Adipocyte (in vitro differentiated cells): ENCODE data around the gene ANKUB1.

Source experiments
- DNase-seq: peaks from one replicate; pipeline ENCODE4 v3.0.0-alpha.2; 2015; ENCODE audit warnings: low read depth
- H3K27me3 ChIP-seq: replicated peaks from 2 replicates; pipeline ENCODE4 v1.7.0; 2013; ENCODE audit warnings: mild to moderate bottlenecking, low read length, moderate library complexity; ENCODE audit not compliant: control insufficient read depth, insufficient read depth
- H3K36me3 ChIP-seq: 2 replicates; pipeline ENCODE4 v1.7.0; 2013; ENCODE audit warnings: low read length, mild to moderate bottlenecking, moderate library complexity; ENCODE audit not compliant: control insufficient read depth, insufficient read depth, severe bottlenecking
- H3K4me1 ChIP-seq: 2 replicates; pipeline ENCODE4 v1.7.0; 2013; ENCODE audit warnings: mild to moderate bottlenecking, low read length, moderate library complexity; ENCODE audit not compliant: control insufficient read depth, insufficient read depth
- H3K4me3 ChIP-seq: 2 replicates; pipeline ENCODE4 v1.7.0; 2013; ENCODE audit warnings: mild to moderate bottlenecking, low read length, moderate library complexity
- H3K9ac ChIP-seq: 2 replicates; pipeline ENCODE4 v1.7.0; 2013; ENCODE audit warnings: mild to moderate bottlenecking, low read length, moderate library complexity
- H3K9me3 ChIP-seq: 2 replicates; pipeline ENCODE4 v1.7.0; 2013; ENCODE audit warnings: mild to moderate bottlenecking, low read length, moderate library complexity; ENCODE audit not compliant: control insufficient read depth

ANKUB1 gene

DNA sequence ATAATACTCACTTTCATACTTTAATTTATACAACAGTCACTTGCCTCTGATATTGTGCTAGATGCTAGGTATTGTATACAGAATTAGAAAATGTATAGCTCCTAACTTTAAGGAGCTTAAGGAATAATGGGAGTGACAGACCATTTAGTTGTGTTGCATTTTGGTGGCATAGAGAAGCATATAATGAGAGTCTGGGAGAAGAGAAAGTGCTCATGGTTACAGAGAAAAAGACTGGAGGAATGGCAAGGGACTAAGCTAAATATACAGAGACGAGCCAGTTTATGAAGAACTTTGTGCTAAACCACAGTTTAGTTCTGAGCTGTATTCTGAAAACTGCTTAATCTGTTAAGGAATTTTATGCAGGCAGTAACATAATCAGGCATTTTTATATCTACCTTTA is 27.1 kb upstream of the ANKUB1 start:
- no peak for DNase-seq
- H3K4me3 ChIP-seq, result no peak overlapping the region
- no peaks in the 10 kb centered on the region for H3K27me3 ChIP-seq
- H3K36me3 ChIP-seq, result no peaks in the 10 kb centered on the region
- H3K4me1 ChIP-seq, result peaks cover 43% of the 10 kb centered on the region
- no peak overlapping the region for H3K9ac ChIP-seq
- no peaks in the 10 kb centered on the region for H3K9me3 ChIP-seq

DNA sequence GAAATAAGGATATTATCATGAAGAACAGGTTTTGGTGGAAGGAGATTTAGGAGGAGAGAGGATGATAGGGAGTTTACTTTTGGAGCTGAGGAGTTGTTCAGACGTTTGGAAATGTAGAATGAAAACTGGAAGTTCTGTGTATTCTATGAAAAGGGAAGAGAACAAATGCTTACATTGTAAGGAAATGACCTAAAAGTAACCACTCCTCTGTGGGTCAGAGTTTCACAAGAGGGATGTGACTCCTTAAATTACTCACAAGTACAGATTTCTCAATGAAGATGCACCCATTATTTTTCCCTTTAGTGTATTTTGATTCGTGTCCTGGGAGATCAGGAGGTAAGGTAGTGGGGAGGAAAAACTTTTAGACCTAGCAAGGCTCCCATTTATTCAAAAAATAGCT is 24.6 kb upstream of the ANKUB1 start:
- H3K36me3 ChIP-seq, result no peaks in the 10 kb centered on the region
- peaks cover 46% of the 10 kb centered on the region for H3K4me1 ChIP-seq
- no peak overlapping the region for H3K9ac ChIP-seq
- H3K4me3 ChIP-seq, result peak overlapping the region; percentile 35
- no peaks in the 10 kb centered on the region for H3K27me3 ChIP-seq
- no peaks in the 10 kb centered on the region for H3K9me3 ChIP-seq
- peak; percentile 54 for DNase-seq

DNA sequence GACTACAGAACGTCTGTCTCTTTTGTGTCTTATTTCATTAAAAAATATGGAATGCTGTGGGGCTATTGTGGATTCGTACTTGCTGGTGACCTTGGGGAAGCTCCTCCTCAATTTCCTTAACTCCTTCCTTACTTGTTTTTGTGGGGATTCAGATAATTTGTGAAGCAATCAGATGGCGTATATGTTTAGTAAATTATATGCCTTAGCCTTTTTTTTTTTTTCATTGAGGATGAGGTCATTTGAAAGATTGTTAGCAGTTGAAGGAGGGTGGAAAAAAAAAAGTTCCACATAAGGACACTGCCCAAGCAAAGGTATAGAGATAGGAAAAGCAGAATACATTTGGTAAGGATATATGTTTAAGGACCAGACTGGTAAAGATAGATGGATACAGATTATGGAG is 24.0 kb upstream of the ANKUB1 start:
- Histone ChIP-seq H3K4me1 (peaks cover 50% of the 10 kb centered on the region), H3K9me3 (no peaks in the 10 kb centered on the region), H3K9ac (no peak overlapping the region), H3K4me3 (peak overlapping the region; percentile 50), H3K36me3 (no peaks in the 10 kb centered on the region), H3K27me3 (no peaks in the 10 kb centered on the region)
- DNase-seq, result no peak

DNA sequence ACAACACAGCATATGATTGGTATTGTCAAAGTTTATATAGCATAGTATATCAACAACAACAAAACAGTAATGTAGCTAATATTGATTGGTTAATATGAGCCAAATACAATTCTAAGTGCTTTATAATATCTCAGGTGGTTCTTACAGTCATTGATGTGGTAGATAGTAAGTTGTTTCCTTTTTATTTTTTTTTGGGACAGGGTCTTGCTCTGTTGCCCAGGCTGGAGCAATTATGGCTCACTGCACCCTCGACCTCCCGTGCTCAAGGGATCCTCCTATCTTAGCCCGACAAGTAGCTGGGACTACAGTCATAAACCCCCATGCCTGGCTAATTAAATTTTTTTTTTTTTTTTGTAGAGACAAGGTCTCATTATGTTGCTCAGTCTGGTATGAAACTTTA is 23.4 kb upstream of the ANKUB1 start:
- no peak overlapping the region for H3K9ac ChIP-seq
- no peaks in the 10 kb centered on the region for H3K27me3 ChIP-seq
- H3K4me1 ChIP-seq, result peaks cover 47% of the 10 kb centered on the region
- H3K4me3 ChIP-seq, result peak overlapping the region; percentile 50
- no peak for DNase-seq
- H3K36me3 ChIP-seq, result no peaks in the 10 kb centered on the region
- no peaks in the 10 kb centered on the region for H3K9me3 ChIP-seq

DNA sequence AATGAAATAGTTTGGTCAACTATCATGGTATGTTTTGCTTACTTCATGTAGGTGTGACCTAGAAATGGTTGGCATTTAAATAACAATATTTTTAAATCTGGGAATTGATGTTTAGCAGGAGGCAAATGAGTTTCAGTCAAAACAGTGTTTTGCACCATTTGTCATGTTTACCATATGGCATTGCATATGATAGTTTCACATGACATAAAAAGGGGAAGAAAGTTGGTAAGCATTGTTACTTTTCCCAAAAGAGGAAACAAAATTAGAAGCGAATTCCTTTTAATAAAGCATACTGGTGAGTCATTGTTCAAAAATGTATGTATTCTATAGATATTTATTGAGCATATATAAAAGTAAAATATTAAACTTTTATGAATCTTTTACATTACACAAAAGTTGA is 23.0 kb upstream of the ANKUB1 start:
- DNase-seq, result no peak
- H3K27me3 ChIP-seq, result no peaks in the 10 kb centered on the region
- H3K9me3 ChIP-seq, result no peaks in the 10 kb centered on the region
- no peaks in the 10 kb centered on the region for H3K36me3 ChIP-seq
- H3K4me1 ChIP-seq, result peaks cover 47% of the 10 kb centered on the region
- H3K4me3 ChIP-seq, result peak overlapping the region; percentile 99
- peak overlapping the region; percentile 96 for H3K9ac ChIP-seq

DNA sequence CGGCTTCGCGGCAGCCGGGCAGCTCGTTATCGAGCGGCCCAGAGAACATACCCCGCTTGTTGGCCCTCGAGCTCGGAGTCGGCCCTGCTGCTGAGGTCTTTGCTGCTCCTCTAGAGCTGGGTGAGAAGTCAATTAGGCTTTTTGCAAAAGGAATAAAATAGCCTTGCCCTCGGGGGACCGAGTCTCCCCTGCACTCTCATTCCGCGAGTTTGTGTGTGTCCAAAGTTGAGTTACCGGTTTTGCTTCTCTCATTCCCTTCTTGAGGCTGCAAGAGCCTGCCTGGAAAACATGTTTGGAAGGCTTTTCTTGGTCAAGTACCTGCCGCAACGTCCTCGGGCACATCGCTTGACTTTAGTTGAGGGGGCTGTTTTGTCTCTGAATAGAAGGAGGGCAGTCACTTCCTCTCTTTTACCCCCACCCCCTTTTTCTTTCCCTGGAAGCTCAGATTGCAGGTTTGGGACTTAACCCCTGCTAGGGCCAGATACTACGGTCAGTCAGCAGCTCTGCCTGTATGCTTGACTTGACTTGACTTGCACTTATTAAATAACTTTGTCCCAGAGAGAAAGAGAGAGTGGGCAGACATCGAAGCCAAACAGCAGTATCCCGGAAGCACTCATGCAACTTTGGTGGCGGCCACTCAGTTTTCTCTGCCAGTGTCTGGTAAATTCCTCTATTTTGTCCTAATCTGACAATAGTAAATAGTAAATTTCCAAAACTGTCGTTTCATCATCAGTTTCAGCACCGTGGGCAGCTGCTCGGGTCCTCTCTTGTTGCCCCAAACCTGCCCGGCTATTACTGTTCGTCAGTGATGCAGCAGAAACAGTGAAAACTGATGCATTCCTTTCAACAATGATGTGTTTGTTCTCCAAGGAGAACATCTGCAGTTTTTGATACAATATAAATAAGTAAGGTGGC is 21.3 kb upstream of the ANKUB1 start:
- peak overlapping the region; percentile 99 for H3K4me3 ChIP-seq
- H3K27me3 ChIP-seq, result no peaks in the 10 kb centered on the region
- peak; percentile 81 for DNase-seq
- no peaks in the 10 kb centered on the region for H3K9me3 ChIP-seq
- peak overlapping the region; percentile 96 for H3K9ac ChIP-seq
- no peaks in the 10 kb centered on the region for H3K36me3 ChIP-seq
- peaks cover 54% of the 10 kb centered on the region for H3K4me1 ChIP-seq

DNA sequence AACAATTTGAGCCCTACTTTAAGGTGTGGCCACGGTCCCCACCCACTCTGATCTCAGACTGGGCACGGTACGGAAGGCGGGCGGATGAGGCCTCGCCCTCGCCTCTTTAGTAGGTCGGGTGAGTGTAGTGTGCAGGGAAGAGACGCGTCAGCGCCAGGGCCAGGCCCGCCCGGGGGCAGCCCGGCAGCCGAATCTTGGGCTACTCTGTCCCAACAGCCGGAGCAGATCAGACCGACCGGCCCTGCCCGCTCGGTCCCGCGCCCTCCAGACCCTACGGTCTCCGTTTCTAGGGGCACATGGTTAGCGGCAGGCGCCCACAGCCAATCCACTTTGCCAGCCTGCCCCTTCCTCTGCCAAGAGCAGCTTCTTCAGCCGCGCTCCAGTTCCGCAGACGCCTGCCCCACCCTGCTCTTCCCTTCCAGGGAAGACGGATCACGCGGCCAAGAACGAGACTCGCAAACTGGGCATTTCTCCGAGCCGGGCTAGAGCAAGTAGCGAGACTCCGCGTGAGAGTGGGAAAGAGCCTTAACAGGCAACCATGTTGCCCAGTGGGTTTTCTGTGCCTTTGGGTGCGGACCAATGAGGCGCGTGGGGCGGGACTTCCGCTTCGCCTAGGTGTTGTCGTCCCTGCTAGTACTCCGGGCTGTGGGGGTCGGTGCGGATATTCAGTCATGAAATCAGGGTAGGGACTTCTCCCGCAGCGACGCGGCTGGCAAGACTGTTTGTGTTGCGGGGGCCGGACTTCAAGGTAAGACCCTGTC is 20.4 kb upstream of the ANKUB1 start, which contains the start of gene RNF13:
Gene RNF13 (plus strand): TSS at position 610 of the 761 bp plus-strand sequence. CDS start 32,812 bp downstream, outside the sequence.
- Histone ChIP-seq H3K27me3 (no peaks in the 10 kb centered on the region), H3K9ac (peak within 1 kb of the TSS; percentile 96), H3K36me3 (no peaks in the 10 kb centered on the region), H3K9me3 (no peaks in the 10 kb centered on the region), H3K4me1 (peaks cover 57% of the 10 kb centered on the region), H3K4me3 (peak within 1 kb of the TSS; percentile 99)
- peak; percentile 99 for DNase-seq

DNA sequence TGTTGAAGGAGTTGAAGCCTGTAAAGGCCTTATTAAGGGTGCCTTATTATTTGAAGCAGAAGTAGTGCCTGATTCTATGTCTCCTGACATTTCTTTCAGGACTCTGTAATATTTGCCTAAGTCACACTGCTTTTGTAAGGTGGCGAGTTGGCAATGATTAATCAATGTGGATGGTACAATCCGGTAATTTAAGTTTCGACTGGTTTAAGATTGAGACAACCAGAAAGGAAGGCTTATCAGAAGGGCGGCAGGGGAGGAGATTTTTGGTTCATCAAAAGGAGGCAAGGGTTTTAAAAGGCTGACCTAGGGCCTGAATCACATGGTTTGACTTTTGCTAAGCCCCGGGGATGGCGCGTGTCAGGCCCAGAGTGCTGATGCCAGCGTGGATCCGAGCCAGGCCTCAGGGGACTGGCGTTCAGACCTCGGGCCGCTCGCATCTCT is 19.8 kb upstream of the ANKUB1 start:
- peak overlapping the region; percentile 99 for H3K4me3 ChIP-seq
- DNase-seq, result no peak
- no peaks in the 10 kb centered on the region for H3K9me3 ChIP-seq
- H3K36me3 ChIP-seq, result no peaks in the 10 kb centered on the region
- H3K9ac ChIP-seq, result peak overlapping the region; percentile 96
- no peaks in the 10 kb centered on the region for H3K27me3 ChIP-seq
- peaks cover 52% of the 10 kb centered on the region for H3K4me1 ChIP-seq

DNA sequence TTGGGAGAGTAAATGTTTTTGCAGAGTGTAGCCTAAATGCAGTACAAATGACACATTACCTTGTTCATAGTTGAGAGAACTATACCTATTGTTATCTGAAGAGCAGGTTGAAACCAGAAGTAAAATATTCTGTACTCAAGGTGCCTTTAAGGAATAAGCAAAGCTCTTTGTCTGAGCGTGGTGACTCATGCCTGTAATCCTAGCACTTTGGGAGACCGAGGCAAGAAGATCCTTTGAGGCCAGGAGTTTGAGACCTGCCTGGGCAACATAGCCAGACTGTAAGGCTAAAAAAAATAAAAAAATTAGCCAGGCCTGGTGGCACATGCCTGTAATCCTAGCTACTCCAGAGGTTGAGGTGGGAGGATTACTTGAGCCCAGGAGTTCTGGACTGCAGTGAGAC is 18.5 kb upstream of the ANKUB1 start:
- Histone ChIP-seq H3K27me3 (no peaks in the 10 kb centered on the region), H3K9me3 (no peaks in the 10 kb centered on the region), H3K4me1 (peaks cover 39% of the 10 kb centered on the region), H3K36me3 (no peaks in the 10 kb centered on the region), H3K4me3 (no peak overlapping the region), H3K9ac (no peak overlapping the region)
- DNase-seq, result no peak

DNA sequence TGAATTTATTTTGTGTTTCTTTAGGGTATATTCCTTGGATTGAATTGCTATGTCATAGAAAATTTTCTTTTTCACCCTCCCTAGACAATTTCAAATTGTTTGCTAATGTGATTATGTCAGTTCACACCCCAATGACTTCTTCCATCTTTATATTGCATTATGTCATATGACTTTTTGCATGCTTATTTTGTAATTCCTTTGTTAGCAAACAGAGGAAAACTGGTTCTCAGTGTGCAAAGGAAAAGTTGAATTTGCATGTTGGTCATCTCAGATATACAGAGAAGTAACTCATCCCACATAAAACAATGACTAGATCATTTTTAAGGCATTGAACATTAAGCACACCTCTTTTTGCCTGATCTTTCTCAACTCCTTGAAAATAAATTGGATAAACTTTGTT is 17.3 kb upstream of the ANKUB1 start:
- Histone ChIP-seq H3K4me3 (no peak overlapping the region), H3K9me3 (no peaks in the 10 kb centered on the region), H3K9ac (peak overlapping the region; percentile 37), H3K4me1 (peaks cover 28% of the 10 kb centered on the region), H3K27me3 (no peaks in the 10 kb centered on the region), H3K36me3 (no peaks in the 10 kb centered on the region)
- DNase-seq, result no peak

DNA sequence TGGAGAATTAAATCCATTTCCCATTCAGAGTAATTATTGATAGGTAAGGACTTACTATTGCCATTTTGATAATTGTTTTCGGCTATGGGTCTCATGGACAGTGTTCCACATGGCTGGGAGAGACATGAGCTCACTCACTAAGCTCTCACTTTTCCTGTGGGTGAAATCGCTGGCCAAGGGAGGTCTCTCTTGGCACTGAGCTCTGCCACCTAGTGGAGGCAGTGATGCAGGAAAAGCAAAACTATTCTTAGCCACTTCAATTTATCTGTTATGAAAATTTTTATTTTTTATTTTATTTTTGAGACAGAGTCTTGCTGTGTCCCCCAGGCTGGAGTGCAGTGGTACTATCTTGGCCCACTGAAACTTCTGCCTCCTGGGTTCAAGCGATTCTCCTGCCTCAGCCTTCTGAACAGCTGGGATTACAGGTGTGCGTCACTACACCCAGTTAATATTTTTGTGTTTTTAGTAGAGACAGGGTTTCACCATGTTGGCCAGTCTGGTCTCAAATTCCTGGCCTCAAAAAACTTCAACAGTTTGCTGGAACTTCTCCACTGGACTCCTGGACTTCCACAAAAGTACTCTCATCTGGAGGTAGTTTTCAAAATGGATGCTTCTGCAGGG is 16.0 kb upstream of the ANKUB1 start:
- Histone ChIP-seq H3K4me3 (no peak overlapping the region), H3K4me1 (peaks cover 22% of the 10 kb centered on the region), H3K27me3 (no peaks in the 10 kb centered on the region), H3K36me3 (no peaks in the 10 kb centered on the region), H3K9me3 (no peaks in the 10 kb centered on the region), H3K9ac (no peak overlapping the region)
- DNase-seq, result peak; percentile 94
